Astrocyte of the cerebellum (primary cell): ENCODE results near the gene LSM7.

ENCODE experiments used
- DNase-seq: peaks from one replicate; pipeline ENCODE4 v3.0.0-alpha.2; 2011; ENCODE audit warnings: low read depth
- H3K4me3 ChIP-seq: 2 replicates; pipeline ENCODE4 v1.5.1; 2011; ENCODE audit warnings: mild to moderate bottlenecking, low read depth, low read length, moderate library complexity
- in situ Hi-C: cut with HindIII; loops from 2 replicates; pipeline ENCODE4 v1.10.0; 2017; ENCODE audit warnings: low sequenced_read_pairs
- TF ChIP-seq, protein P1 (sequence below): IDR thresholded peaks from 2 replicates; pipeline ENCODE4 v1.5.1; 2012; ENCODE audit warnings: low read length, low read depth, moderate library complexity, mild to moderate bottlenecking; ENCODE audit errors: missing control alignments

The LSM7 gene

DNA sequence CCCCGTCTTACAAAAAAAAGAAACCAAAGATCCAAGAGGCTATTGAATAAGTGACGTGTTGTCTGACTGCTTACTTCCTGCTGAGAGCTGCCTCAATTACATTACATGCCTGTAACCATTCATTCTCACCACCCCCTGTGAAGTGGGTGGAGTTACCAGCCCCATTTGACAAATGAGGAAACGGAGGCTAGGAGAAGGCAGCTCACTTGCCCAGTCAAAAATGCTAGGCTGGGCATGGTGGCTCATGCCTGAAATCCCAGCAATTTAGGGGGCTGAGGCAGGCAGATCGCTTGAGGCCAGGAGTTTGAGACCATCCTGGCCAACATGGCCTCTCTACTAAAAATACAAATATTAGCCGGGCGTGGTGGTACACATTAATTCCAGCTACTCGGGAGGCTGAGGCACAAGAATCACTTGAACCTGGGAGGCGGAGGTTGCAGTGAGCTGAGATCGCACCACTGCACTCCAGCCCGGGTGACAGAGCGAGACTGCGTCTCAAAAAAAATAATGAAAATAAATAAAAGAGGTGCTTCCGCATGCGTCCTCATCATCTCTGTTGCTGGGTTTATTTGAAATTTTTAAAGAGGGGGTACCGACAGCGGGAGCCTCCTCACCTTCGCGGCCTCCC, 499 bp downstream of the LSM7 start:
- TF ChIP-seq, protein P1, sequence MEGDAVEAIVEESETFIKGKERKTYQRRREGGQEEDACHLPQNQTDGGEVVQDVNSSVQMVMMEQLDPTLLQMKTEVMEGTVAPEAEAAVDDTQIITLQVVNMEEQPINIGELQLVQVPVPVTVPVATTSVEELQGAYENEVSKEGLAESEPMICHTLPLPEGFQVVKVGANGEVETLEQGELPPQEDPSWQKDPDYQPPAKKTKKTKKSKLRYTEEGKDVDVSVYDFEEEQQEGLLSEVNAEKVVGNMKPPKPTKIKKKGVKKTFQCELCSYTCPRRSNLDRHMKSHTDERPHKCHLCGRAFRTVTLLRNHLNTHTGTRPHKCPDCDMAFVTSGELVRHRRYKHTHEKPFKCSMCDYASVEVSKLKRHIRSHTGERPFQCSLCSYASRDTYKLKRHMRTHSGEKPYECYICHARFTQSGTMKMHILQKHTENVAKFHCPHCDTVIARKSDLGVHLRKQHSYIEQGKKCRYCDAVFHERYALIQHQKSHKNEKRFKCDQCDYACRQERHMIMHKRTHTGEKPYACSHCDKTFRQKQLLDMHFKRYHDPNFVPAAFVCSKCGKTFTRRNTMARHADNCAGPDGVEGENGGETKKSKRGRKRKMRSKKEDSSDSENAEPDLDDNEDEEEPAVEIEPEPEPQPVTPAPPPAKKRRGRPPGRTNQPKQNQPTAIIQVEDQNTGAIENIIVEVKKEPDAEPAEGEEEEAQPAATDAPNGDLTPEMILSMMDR: no peak

DNA sequence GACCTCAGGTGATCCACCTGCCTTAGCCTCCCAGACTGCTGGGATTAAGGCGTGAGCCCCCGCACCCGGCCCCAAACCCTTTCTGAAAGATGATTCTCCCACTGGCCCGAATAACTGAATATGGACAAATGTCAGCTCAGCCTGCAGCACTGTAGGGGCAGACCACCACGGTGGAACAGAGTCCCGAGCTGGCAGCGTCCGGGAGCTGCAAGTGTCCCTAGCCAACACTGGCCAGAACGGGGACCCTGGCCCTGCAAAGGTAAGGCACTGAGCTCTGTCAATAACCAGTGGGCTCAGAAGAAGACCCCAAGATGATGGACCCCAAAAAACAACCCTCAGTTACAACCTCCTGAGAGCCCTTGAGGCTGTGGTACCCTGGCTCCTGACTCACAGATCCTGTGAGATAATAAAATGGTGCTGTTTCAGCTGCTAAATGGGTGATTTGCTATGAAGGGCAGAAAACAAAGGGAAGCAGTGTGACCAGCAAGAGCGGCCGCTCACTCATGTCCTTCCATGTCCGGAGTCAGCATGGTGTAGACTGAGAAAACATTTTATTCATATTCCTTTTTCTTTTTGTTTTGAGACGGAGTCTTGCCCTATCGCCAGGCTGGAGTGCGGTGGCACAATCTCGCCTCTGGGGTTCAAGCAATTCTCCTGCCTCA, 1.6 kb downstream of the LSM7 start:
- TF ChIP-seq, protein P1: no peak
- no peak for DNase-seq
- peak overlapping the region; percentile 91 for H3K4me3 ChIP-seq
- in situ Hi-C loops: loop anchor here (5.0 to 10.0 kb wide), 2 partner anchors 62 to 90 kb away; partner anchors contain the start of genes PLEKHJ1 and SF3A2

More for the DNA sequence above, 499 bp downstream of the LSM7 start:
- in situ Hi-C loops: loop anchor here (5.0 to 10.0 kb wide), 2 partner anchors 63 to 91 kb away; partner anchors contain the start of genes PLEKHJ1 and SF3A2
- H3K4me3 ChIP-seq: peak overlapping the region; percentile 91
- DNase-seq: peak; percentile 43

DNA sequence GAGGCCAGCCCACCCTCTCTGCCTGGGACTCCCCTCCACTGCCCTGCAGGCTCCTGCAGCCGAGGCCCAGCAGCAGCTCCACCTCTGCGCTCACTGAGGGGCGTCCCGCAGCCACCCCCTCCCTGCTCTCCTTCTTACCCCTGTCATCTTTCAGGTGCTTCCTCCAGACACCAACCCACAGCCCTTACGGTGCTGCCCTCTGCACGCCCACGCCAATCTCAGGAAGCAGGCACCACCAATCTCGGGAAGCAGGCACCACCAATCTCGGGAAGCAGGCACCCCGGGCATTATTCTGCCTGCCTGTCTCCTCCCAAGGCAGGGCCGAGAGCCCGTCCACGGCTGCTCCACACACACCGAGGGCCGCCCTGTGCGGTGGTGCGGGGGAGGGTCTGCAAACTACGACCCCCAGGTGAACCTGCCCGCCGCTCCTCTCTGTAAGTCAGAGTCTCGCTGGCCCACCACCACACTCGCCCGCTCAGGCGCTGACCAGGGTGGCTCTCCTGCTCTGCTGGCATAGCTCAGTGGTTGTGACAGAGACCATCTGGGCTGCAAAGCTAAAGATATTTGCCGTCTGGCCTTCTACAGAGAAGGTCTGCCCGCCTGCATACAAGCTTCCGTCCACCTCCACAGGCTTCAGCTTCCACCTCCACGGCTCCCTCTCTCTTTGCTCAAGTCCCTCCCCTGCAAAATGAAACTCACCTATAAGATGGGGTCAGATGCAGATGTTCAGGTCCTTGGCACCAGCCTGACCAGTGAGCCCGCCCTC, 2.9 kb downstream of the LSM7 start:
- TF ChIP-seq, protein P1: no peak
- in situ Hi-C loops: loop anchor here (5.0 to 10.0 kb wide), 2 partner anchors 61 to 88 kb away; partner anchors contain the start of genes PLEKHJ1 and SF3A2
- no peak overlapping the region for H3K4me3 ChIP-seq
- no peak for DNase-seq

DNA sequence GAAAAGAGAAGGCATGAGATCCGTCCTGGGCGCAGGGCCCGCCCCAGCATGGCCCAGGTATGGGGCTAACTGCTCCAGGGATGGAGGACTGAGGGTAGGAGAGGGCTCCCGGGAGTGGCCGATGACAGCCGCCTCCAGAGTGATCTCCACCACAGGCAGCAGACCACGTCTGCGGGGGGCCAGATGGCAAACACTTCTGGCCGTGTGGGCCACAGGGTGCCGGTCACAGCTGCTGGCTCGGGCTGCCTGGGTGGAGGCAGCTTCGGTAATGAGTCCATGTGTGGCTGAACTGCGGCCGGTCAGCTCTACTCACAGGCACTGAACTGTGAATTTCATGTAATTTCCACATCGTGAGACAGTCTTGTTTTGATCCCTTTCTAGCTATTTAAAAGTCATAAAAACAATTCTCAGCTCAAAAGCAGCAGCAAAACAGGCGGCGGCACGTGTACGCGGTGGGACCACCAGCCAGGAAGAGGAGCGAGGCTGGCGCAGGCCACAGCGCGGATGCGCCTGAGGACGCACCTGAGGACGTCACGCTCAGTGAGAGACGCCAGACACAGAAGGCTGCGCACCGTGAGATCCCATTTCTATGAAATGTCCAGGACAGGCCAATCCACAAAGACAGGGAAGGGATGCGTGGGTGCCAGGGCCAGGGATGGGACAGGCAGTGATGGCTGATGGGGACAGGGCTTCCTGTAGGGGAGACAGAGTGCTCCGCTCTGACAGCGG, 4.0 kb downstream of the LSM7 start:
- in situ Hi-C loops: loop anchor here (10.0 kb wide), 1 partner anchor 60 kb away; no protein-coding TSS in a partner anchor
- H3K4me3 ChIP-seq: no peak overlapping the region
- TF ChIP-seq, protein P1: no peak

DNA sequence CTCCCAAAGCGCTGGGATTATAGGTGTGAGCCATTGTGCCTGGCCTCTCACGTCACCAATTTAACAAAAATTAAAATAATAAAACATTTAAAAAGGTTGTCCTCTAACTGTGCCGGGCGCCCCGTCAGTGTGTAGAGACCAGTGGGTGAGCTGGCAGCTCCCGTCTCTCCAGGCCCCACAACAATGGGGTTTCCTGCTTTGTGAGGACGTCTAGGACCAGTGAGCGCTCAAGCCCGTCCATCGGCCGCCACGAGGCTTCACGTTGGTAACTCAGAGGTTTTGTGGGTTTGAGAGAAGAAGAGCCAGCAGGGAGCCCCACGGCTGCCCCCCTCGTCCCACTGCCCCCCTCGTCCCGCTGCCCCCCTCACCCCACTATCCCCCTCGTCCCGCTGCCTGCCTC, 4.7 kb downstream of the LSM7 start:
- no peak overlapping the region for H3K4me3 ChIP-seq
- in situ Hi-C loops: loop anchor here (10.0 kb wide), 1 partner anchor 59 kb away; no protein-coding TSS in a partner anchor
- DNase-seq: no peak
- TF ChIP-seq, protein P1: no peak

More for the DNA sequence above, 4.0 kb downstream of the LSM7 start:
- no peak for DNase-seq
